HG03457 (cell line): ENCODE data around the gene CAPZB.
"Not testable (repeated sequence)": the region's sequence is repeated elsewhere in the genome, so short reads cannot be mapped to it uniquely, and the experiment has no call there.

ENCODE experiments used
- ATAC-seq: cut with Tn5 transposase; IDR thresholded peaks from one replicate; pipeline ENCODE4 v1.9.1; 2021; ENCODE audit warnings: moderate number of reproducible peaks; ENCODE audit not compliant: unreplicated experiment

The CAPZB gene

DNA sequence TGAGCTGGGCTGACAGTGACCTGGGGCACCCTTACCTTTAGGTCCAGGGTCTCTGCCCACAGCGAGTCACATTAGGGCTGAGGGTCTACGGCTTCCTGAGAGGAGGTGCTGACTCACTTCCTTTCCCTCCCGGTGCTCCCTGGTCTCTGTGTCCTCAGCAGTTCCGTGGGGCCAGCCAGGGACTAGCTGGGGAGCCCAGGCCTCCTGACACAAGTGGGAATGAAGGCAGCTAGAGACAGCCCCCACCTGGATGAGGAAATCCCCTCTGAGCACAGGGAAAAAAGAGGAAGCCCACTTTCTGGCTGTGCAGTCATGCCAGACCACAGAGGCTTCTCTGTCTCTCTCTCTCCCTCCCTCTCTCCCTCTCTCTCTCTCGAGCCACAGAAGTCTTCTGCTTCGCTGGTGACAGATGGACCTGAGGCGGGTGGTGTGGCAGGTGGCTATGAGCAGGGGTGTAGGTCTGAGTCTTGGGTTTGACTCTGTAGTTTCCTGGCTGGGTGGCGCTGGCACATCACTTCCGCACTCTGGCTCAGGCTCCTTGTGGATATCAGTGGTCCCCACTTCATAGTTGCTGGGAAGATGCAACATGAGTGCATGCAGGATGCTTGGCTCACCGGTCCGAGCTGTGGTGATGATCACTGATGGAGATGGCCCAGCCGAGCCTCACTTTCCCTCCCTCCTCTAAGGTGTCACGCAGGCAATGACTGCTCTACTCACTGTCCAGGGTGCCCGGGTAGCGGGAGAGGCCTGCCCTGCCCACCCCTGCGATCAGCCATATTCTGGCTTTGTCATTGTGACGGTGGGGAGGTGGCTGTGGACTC lies 169.8 kb downstream of the CAPZB start:
- no peak for ATAC-seq

DNA sequence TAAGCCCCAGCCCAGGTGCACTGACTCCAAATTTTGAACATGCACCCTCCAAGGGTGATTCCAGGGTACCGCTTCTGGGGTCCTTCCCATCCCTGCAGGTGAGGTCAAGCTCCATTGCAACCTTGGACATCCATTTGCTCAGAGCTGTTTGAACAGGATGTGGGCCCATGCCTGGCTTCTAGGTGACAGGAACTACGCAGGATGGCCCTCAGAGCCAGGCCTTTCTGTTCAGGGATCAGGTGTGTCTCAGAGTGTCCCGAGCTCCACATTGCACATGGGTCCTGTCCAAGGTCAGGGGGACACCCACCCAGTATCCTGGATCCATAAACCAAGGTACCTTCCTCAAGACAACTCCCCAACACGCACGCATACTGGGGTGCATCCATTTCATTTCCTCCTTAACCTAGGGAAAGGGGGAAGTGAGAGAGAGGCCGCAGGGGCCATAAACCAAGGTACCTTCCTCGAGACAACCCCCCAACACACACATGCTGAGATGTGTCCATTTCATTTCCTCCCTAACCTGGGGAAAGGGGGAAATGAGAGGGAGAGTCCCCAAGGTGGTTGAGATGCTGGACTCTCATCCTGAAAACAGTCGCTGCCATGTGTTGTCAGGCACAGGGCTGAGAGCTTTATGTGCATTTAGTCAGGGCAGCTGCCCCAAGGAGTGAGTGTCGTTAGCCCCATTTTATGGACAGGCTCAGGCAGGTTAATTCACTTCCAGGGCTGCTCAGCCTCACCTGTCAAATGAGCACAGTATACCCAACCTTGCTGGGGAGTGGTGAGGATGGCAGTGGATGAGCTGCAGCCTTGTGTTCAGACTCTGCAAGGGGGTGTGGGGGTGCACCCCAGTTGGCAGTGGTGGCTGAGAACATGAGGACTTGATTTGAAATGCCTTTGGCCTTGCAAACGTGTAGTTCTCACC lies 171.1 kb downstream of the CAPZB start:
- no peak for ATAC-seq

DNA sequence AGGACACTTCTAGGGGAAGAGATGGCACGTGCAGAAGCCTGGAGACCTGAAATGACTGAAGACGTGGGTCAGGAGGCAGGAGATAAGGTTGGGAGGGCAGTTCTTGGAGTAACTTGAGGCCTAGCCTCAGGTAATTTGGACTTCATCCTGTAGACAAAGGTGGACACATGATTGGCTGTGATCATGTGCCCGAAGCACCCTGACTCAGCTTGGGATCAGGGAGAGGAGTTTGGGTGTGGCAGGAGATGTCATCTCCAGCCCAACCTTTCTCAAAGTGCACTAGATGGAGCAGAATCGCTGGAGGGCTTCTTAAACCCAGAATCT lies 171.7 kb downstream of the CAPZB start:
- ATAC-seq, result no peak

DNA sequence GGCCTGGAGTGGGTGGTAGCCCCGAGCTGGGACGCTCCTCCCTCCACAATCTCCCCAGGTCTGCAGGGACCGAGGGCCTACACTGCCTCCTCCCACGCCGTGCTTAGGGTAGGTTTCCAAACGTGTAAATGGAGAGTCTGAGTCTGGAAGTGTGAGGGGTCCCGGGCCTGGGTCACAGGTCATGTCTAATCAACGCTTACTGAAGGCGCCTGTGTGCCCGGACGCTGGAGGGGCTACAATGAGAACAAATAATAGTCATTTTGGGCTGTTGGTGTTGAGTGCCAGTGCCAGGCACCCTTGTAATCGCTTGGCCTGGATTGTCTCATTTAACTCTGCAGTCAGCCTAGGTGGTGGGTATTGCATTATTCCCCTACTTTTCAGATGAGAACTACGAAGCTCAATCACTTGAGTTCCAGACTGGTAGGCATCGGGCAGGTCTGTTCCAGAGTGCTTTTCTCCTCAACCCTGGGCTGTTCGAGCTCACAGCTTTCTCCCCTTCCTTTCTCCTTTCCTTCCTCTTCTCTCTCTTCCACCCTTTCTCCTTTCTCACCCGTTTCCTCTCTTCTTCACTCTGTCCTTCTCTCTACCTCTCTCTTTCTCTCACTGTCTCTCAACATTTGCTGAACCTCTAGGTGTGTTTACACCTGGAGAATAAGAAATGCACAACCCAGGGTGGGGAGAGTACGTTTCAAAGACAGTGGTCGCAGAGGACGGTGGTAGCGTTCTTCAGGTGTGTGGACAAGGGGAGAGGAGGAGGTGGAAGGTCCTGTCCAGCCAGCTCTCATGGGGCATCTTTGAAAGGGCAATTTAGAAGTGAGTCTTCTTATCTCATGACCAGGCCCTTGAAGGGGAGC lies 172.3 kb downstream of the CAPZB start:
- no peak for ATAC-seq

DNA sequence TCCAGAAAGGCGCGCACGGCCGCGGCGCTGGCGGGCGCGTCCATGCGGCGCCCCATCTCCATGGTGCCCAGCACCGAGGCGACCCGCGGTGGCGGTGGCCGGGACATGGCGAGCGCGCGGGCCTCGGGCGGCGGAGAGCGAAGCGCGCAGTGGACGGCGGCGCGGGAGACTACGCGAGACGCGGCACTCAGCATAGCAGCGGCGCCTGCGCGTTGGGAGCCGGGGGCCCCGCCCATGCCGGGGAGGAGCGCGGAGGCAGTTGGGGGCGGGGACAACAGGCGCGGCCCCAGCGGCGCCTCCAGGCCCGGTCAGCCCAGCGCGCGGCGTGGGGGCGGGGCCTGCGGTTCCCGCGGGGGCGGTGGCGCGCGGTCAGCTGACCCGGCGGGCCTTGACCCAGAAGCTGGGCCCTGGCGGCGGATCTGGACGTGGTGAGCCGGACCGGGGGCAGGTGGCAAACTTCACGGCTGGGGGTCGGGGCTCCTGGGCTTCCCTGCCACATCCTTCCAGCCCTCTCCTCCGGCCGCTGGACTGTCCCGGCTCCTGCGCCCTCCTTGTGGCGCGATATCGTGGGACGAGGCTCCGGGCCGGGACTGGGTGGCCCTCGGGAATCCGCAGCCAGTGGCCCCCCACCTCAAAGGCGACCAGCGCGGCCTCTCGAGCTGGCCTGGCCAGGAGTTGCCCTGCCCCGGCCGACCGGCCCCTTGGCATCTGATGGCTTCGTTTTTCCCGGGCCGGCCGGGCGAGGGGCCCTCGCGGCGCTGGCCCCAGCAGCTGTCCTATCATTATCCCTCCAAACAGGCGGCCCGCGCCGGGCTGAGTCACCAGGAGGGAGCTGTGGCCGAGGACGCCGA lies 173.2 kb downstream of the CAPZB start, which contains the start of the genes AKR7A2 and SLC66A1:
Gene AKR7A2, minus strand, starts transcription at position 214 of the 851 bp plus-strand sequence. Its CDS starts 20 bp downstream, at position 194.
Gene SLC66A1, plus strand, starts transcription at position 396 of the 851 bp plus-strand sequence. CDS start 5,352 bp downstream, outside the sequence.
- ATAC-seq, result peak; percentile 51

DNA sequence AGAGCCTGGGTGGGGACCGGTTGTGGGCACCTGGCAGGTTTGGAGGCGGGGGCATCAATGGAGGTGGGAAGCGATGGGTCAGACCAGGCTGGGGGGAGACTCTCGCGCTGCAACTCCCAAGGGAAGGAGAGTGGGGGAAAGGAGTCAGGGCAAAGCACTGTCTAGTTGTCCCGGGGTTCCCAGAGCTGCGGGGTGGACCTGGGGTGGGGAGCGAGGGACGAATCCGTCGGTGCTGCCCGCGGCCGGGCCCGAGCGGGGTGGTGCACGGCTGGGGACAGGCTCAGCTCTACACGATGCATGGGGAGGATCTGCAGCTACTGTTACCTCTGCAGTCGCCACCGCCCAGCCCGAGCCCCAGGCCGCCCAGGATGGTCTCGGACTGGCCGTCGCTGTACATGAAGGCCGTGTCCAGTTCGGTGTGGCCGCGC lies 173.8 kb downstream of the CAPZB start:
- no peak for ATAC-seq

DNA sequence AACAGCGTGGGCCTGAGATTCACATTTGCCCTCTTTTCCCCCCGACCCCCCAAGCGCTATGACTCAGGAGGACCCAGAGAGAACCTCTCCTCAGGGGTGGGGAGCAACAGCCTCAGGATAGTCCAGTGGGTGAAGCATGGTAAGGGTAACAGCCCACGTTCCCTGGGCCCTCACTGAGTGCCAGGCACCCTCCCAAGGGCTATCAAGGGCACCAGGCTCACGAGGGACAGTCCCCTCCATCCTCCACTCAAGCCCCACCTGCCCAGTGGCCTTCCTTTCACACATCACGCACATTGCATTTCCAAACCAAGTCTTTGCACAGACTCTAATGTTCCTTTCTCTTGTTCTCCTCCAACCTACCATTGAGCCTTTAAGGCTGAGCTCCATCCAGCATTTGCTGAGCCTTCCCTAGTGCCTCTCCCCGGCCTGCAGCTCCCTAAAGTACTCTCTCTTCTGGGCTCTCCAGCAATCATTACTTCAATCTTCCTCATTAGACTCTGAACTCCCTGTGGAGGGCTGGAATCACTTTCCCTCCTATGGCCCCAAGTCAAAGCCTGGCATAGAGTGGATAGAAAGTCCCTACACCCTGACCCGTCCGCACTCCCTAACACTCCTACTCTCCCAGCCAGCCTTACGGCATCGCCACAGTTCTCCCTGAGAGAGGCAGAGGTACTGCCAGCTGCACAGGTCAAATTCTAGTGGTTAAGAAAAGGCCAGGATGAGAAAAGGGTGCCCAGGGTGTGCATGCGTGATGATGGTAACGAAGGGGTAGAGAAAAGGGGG lies 174.4 kb downstream of the CAPZB start:
- ATAC-seq, result no peak

DNA sequence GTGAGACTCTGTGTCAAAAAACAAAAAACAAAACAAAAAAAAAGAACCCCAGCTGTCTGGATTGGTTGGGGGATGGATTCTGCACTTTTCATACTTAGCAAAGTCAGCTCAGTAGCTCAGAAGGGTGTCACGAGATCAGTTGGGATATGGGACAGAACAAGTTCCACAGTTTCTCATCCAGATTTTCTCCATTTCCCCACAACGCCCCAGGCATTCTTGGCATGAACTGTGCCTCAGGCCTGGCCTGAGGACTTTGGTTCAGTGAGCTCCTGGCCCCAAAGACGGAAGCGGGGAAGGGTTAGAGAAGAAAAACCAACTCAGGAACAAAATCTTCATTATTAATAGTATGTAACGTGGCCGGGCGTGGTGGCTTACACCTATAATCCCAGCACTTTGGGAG lies 175.3 kb downstream of the CAPZB start:
- no peak for ATAC-seq

DNA sequence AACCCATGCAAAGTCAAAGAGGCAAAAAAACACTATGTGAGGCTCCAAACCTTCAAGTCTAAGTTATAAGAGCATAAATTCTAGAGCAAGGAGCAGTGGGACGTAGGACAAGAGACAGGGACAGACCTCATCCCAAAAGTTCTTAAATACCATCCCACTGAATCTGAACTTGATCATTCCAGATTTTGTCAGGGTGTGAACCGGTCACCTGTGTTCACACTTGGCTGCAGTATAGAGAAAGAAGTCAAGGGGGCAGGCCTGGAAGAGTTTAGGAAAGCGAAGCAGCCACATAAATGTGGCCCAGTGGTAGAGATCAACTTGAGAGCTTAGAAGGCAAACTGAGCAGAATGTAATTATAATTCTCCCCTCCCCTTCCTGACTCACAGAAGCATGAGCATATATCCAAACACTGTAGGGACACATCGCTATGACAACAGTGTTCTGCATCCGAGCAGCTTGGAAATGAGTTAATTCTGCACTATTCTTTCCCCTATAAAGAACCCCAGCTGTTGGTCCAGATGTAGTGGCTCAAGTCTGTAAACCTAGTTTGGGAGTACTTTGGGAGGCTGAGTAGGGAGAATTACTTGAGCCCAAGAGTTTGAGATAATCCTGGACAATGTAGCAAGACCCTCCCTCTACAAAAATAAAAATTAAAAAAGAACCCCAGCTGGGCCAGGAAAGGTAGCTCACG lies 176.1 kb downstream of the CAPZB start:
- no peak for ATAC-seq

DNA sequence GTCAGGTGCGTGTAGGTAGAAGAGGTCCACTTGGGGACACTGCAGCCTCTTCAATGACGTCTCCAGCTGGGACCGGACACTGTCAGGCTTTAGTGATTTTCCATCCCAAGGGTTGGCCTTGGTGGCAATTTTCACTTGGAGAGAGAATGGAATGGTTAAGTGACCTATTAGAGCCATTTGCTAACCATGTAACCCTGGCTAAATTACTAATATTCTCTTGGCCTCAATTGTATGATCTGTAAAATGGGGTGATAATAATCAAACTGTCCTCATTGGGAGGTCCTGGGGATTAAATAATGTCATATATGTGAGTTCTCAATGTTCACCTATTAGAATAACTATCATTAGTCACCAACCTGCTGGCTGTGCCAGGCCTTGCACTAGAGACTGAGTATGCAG lies 176.8 kb downstream of the CAPZB start:
- ATAC-seq, result no peak

DNA sequence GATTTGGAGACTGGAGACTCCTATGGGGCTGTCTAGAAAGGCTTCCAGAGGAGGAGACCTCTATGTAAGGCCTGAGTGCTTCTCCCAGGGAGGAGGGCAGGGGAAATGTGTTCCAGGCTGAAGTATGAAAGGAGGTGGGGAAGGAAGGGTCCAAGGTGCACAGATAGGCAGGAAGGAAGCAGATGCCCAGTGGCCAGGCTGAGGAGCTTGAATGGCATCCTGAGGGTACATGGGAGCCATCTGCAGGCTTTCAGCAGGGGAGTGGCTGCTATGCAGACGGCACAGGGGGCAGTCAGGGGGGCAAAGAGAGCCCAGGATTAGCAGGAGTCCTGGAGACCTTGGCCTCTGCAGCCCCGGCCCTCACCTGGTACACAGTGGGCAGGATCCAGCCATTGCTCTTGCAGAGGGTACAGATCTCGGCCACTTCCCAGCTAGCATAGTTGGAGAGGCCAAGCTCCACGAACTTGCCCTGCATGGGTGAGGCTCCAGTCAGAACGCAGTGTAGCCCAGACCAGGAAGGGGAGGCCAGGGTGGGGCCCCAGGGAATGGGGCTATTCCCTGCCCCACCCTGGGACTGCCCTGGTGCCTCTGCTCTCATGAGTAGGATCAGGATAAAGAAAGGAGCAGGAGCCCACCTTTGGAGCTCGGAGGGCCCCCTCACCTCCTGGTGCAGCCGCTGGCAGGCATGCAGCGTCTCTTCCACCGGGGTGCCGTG lies 177.4 kb downstream of the CAPZB start:
- ATAC-seq, result no peak

DNA sequence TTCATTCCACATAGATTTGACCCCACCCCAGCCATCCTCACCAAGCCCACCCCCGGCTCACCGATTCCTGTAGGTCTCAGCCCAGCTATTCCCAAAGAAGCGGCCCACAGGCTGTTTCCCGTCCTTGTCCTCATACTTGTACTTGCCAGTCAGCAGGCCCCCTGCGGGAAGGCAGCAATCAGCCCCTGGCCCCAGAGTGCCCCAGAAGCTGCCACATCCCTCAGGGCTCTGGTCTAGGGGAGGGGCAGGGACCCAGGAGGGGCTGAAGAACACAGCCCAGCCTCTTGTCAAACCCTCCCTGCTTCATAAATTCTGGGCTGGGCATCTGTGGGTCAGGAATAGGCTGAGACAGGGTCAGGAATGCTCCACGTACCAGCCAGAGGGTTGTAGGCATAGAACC lies 178.4 kb downstream of the CAPZB start:
- ATAC-seq, result no peak

DNA sequence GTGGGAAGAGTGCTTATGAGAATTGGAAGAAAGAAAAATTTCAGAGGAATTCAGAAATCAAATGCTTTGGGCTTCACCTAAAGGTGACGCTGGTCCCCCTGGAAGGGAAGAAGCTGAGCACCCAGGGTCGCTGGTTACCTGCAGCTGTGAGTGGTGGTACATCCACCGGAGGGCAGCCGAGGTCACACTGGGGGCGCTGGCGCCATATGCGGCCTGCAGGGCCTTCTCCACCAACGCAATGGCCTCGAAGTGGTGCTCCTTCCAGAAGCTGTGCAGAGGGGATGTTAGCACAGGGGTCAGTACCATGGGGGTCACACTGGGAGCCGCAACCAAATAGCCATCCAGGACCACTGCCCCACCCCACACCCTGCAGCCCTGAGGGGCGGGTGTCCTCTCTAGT lies 179.5 kb downstream of the CAPZB start:
- ATAC-seq, result no peak

DNA sequence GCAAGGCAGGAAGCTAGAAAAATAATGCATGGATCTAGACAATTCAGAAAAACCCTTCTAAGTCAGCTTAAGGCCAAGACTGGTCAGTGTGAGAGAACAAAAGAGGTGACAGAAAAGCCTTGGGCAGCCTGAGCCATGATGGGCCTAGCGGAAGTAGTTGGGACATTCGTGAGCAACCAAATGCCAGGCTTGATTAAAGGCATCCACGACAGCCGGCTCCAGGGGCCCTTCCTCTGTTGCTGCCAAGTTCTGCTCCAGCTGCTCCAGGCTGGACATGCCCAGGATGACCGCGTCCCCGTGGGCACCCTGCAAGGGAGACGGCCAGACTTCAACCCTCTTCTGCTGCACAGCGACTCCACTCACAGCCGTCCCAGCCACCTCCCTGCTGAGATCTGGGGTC lies 181.3 kb downstream of the CAPZB start:
- not testable (repeated sequence) for ATAC-seq

DNA sequence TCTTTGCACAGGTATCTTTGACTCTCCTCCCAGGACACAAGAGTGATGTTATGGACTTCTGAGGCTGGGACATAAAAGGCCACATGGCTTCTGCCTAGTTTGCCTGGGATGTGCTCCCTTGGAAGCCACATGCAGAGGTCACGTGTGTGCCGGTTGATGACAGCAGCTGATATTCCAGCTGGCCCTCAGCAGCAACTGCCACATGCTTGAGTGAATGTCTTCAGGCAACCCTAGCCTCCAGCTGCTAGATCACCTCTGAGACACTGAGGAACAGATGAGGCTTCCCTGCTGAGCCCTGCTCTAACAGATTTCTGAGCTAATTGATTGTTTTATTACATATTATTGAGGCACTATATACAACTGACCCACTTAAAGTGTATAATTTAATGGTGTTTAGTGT lies 185.1 kb downstream of the CAPZB start:
- ATAC-seq, result no peak

DNA sequence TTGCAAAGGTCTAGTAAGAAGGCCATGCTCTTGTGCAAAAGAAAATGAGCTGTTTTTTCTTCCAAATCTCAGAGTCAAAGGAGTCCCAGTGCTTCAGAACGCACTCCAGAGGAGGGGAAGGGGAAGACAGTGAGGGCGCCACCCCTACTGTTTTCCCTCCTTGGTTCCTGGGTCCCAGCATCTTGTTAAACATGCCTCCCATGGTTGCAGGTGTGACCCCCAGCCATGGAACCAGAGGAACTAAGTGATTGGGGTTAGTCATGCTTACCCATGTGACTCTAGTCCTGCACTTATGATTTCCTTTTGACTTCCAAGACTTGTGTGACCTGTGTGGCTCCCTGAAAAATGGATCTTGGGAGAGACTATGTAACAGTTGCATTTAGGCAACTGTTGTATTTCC lies 190.7 kb downstream of the CAPZB start:
- no peak for ATAC-seq

DNA sequence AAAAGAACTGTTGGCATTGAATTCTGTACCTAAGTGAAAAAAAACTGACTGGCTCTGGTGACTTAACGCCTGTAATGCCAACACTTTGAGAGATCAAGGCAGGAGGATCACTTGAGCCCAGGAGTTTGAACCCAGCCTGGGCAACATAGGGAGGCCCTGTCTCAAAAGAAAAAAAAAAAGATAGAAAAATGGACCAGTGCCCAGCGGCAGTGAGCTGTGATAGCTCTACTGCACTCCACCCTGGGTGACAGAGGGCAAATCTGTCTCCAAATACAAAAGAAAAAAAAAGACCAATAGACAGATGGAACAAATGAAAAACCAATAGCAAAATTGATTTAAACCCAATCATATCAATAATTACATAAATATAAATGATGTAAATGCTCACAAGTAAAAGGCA lies 196.1 kb downstream of the CAPZB start:
- ATAC-seq, result no peak
